PC-3 (cell line): Measurements from ENCODE around the gene LTBP1.

Experiments
- CTCF ChIP-seq: fragments of 300-600 bp; sonication (generic); conservative IDR thresholded peaks from 2 replicates; pipeline ENCODE4 v1.5.1; 2017; ENCODE audit warnings: antibody characterized with exemption, low read depth, mild to moderate bottlenecking, low read length
- EZH2 ChIP-seq: fragments of 300-600 bp; sonication (generic); IDR thresholded peaks from one replicate; pipeline ENCODE4 v1.6.1; 2017; ENCODE audit warnings: antibody characterized with exemption, mild to moderate bottlenecking, low read length; ENCODE audit not compliant: unreplicated experiment

DNA sequence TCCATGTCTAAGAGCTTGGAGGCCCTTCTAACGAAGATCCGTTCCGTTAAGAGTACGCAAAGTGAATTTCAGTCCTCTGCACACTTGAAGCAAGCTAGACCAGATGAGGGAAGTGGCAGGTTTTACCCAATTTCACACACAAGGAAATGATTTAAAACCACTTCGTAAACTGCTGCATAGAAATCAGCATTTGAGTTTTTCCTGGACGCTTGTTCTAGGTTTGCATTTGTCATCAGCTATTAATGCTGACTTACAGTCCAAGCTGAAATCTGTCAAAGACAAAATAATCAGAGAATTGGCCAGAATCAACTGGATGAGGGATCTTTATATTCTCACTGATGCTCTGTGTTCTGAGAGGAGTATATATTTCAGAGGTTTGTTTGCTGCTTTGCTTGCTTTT, 412.1 kb downstream of the LTBP1 start:
- TF ChIP-seq EZH2 (no peak), CTCF (no peak)
